Activated gamma-delta T cell (primary cell): ENCODE data around the gene F2RL3.

Experiments used
- DNase-seq: peaks from one replicate; lab custom pipeline; 2025; lab: John Stamatoyannopoulos, UW
- total RNA-seq, 2 donors: gene quantifications; one replicate each; lab custom pipeline; 2026; lab: John Stamatoyannopoulos, UW

F2RL3 gene
- total RNA-seq: 0.26 to 1.6 reads per million in 2 donors

DNA sequence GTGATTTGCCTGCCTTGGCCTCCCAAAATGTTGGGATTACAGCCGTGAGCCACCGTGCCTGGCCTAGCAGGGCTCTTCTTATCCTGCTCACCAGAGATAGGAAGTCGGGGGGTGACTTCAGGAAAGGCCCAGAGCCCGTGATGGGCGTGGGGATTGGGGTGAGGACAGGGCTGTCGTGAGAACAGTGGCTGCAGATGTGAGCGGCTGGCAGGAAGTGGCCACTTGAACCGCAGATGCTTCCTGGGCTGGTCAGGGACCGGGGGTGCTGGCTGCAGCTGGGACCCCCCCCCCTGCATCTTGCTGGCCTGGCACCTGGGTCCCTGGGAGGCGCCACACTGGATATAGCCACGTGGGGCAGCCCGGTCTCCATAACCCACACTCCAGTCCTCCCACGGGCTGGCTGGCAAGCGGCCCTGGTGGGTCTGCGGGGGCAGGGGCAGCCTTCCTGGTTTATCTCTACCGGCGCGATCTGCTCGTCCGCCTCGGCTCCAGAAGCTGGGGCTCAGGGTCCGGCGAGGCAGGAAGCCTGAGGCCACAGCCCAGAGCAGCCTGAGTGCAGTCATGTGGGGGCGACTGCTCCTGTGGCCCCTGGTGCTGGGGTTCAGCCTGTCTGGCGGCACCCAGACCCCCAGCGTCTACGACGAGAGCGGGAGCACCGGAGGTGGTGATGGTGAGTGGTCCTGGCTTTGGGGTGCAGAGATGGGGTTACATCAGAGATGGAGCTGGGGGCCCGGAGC is at the start of gene F2RL3:
F2RL3 (plus strand) TSS at position 371 of the 737 bp plus-strand sequence; CDS start at position 562, 191 bp downstream.
- DNase-seq: no peak

DNA sequence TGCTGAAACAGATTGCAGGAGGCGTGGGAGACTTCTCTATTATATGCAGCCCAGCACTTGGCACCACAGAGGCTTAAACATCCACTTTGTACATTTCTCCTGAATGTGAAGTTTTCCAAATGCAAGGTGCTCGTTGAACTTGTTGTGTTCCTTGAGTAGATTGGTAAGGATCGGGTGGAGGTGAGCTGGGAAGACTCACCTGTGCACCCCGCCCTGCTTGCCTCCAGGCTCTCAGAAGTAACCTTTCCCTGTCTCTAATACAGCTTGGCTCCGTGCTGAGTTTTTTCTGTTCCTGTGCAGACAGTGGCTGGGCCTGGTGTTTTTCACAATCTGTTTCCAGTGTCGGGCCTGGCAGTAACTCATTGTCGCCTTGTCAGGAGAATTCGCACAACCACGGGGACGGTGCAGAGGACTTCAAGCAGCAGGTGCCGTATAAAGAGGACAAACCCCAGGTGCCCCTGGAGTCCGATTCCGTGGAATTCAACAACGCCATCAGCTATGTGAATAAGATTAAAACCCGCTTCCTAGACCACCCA is 47.3 kb upstream of the F2RL3 start:
- no peak for DNase-seq

DNA sequence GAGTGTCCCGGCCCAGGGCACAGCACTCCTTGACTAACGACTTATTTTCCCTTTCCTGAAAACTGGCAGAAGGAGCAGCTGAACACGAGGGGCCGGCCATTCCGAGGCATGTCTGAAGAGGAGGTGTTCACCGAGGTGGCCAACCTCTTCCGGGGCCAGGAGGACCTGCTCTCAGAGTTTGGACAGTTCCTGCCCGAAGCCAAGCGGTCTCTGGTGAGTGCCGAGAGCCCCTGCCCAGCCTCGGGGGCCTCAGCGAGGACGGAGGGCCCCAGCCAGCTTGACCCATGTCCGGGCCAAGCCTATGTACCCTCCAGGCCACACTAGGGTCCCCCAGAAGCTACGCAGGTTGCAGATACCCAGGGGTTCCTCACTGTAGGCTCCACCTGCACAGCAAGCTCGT is 41.9 kb upstream of the F2RL3 start:
- DNase-seq: no peak

DNA sequence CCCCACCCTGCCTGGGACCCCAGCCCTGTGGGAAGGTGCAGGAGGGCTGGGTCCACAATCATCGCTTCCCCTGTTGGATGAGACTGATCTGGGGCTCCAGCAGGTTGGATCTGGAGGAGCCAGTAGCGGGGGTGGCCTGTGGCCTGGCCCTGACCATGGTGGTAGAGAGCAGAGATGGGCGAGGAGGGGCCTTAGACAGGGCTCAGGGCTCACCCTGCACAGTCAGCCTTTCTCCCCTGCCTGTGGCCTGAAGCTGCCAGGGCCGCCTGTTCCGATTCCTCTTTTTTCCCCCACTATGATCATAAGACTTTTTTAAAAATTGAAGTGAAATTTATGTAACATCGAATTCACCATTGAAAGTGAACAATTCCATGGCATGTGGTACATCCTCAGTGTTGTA is 41.4 kb upstream of the F2RL3 start:
- DNase-seq: no peak

DNA sequence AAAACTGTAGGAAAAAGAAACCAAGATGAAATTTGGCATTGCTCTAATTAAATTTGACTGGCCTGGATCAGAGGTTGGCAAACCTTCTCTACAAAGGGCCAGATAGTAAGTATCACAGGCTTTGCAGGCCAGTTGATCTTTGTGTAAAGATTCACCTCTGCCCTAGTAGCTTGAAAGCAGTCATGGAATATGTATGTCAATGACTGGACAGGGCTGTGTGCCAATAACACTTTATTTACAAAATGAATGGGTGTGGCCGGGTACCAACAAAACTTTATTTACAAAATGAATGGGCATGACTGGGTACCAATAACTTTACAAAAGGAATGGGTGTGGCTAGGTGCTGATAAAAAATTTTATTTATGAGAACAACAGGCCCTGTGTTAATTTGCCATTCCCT is 39.6 kb upstream of the F2RL3 start:
- no peak for DNase-seq

DNA sequence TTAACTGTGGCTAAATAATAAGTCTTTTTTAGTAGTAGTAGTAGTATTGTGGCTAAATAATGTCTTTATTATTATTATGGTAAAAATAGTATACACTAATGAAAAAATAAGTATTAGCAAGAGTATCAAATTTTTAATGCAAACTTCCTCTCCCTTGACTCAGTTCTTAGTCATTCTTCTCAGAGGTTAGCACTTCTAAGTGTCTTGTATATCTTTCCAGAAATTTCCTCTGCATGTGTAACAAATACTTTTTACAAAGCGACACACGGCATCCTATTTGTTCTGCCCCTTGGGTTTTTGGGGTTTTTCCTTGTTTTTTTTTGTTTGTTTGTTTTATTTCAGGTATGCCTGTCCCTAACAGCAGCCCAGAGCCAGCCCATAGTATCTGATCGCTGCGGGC is 38.7 kb upstream of the F2RL3 start:
- no peak for DNase-seq

DNA sequence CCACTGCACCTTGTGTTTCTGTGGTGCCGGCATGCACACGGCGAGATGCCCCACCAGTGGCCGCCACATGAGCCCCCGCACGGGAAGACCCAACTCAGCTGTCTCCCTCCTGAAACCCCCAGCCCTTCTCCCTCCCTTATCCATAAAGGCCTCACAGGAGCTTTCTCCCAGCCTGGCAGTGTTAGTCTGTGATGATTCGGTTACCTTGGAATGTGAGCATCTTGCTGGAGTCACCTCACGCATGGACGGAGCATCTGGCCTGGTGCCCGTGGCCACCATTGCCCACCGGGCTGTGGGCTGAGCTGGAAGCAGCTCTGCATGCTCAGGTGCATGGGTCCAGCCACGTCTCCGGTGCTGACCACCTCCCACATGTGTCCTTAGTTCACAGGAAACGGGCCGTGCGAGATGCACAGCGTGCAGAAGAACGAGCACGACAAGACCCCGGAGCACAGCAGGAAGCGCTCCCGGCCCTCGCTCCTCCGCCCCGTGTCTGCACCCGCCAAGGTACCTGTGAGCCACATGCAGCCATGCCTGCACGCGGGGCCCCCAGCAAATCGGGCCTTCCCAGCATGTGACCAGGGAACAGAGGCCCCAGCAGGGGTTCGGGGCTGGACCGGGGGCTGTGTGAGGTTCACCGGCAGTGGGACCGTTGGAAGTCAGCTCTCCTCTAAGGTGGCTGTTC is 37.6 kb upstream of the F2RL3 start:
- no peak for DNase-seq

DNA sequence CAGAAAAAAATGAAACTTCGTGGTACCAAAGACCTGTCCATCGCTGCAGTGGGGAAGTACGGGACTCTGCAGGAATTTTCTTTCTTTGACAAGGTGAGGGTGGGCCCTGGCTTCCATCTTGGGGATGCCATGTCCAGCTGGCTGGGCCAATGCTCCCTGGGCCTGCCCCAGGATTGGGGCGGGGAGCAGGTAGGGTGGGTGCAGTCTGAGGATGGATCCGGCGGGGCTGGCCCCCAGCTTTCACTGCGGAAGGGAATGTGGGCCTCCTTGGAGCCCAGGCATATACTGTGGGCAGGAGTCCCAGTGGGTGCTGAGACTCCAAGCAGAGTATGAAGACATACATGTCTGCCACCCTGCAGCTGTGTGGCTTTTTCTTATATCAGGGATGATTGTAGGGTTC is 35.7 kb upstream of the F2RL3 start:
- DNase-seq: no peak

DNA sequence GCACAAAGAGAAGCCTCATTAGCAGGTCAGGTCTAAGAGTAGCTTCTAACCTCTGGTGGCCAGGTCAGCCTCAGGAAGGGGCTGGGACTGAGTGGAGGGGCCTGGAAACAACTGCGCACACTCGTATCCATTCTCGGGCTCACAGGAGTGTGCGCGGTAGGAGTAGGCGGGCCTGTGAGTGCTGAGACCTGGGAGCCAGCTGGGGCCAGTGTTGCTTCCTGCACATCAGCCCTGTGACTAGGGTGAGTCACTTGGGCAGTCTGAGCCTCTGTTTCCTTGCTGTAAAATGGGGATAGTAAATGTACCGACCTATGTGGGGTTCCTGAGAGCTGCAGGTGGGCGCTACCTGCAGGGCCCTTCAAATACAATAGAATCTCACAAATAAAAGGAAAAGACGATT is 32.7 kb upstream of the F2RL3 start:
- DNase-seq: no peak

DNA sequence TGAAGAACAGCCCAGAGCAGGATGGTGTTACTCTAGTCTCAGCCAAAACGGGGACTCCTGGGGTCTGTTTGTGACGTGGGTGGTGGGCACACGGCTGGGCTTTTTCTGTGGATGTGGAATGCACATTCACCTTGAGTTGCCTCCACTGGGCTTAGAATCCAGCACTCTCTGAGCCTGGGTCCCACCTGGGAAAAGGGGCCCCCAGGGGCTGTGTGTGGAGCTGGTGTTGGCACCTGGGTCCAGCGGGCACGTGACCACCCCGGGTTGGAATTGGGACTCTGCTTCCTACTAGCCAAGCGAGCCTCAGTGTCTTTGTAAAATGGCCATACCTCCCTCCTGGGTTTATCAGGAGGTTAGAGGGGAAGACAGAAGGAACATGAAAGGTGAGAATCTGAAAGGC is 29.2 kb upstream of the F2RL3 start:
- no peak for DNase-seq

DNA sequence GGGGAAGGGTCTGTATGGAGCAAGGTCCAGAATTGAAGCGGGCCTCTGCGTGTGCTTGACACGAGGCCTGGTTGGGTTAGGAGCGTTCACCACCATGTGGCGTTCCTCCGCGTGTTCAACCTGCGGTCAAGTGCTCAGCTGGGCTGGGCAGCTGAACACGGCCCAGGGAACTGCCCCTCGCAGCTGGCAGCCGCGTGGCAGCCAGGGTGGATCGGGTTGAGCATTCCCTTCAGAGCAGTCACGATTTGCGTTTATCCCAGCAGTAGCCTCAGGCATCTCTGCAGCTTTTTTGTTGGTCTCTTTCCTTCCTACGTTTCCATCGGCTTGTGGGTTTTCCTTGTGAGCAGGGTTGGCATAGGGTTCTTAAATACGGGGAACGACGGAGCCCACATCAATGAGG is 28.7 kb upstream of the F2RL3 start:
- DNase-seq: no peak

DNA sequence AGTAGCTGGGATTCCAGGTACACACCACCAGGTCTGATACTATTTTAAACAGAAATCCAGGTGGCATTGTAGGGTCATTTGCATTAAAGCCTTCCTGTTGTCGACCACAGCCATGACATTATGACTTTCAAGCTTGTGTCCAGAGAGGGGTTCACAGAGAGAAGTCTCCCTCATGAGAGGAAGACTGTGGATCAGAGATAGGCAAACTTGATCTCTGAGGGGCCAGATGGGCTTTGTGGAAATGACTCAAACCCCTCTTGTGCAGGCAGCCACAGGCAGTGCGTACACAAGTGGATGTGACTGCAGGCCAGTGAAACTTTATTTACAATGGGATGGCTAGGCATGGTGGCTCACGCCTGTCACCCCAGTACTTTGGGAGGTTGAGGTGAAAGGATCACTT is 27.8 kb upstream of the F2RL3 start:
- DNase-seq: no peak

DNA sequence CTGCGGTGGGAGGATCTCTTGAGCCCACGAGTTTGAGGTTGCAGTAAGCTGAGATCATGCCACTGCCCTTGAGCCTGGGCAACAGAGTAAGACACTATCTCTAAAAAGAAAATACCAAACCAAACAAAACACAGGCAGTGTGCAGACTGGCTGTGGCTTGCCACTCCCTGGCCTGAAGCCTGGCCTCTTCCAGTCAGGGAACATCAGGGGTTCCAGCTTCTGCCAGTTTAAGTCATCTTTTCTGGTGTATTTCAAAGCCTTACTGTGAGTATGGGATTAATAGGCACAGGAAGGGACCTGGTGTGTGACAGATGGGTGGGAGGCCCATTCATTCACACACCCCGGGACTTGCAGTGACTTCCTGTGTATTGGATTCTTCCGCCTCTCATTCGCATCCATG is 27.0 kb upstream of the F2RL3 start:
- DNase-seq: no peak

DNA sequence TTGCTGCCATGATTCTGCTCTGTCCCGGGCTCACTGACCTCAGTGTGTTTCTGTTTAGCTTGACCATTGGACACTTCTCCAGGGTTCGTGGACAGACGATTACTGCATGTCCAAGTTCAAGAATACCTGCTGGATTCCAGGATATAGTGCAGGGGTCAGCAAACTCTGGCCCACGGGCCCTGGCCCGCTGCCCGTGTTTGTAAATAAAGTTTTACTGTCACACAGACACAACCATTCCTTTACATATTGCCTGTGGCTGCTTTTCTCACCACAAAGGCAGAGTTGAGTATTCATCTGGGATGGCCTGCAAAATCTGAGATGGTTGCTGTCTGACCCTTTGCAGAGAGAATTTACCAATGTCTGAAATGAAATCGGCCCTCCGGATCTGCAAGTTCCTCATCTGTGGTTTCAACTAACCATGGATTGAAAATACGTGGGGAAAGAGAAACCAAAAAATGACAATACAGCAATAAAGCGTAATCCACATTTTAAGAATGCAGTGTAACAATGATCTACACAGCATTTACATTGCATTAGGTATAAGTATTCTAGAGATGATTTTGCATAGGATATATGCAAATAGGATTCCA is 25.9 kb upstream of the F2RL3 start:
- no peak for DNase-seq

DNA sequence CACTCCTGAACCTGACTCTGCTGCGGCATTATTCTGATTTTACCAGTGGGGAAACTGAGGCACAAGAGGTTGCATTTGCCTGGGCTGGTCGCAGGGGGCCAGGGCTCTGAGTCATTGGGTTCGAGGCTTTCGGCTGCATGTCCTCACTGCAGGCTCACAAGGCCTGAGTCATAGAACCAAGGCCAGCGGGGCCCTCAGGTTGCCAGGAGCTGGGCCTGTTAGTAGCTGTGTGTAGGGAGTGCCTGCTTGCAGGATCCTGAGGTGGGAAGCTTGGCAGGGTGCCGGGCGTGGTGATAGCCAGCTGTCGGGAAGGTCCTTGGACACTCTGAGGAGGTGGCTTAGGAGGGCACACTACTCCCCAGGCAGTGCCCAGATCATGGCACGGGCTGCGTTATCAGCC is 21.6 kb upstream of the F2RL3 start:
- no peak for DNase-seq

DNA sequence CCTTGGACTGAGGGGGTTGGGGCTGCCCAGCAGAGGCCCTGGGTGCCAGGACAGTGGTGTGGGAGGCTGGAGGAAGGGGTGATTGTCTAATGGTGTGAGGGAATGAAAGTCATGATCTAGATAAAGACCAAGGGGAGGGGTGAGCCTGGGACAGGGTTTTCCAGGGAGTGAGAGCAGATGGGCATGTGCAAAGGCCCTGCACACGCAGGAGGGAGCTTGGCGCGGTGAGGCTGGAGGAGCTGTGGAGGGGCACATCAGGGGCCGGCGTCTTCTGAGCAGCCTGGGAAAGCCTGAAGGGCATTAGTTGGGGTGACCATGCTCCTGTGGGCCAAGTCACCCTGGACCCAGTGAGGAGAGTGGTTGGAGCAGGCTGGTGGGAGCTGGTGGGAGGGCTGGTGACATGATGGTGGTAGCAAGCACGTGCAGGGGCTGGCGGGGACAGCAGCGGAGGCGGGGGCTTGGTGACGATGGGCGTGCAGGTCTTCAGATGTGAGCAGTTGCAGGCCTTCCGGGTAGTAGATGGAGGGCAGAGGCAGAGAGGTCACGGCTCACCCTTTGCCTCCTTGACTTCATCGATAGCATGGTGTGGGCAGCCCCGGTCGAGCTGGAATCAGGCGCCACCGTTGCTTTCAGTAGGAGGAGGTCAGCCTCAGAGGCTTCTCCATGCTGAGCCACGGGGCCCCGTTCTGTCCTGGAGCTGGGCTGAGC is 20.2 kb upstream of the F2RL3 start:
- DNase-seq: no peak

DNA sequence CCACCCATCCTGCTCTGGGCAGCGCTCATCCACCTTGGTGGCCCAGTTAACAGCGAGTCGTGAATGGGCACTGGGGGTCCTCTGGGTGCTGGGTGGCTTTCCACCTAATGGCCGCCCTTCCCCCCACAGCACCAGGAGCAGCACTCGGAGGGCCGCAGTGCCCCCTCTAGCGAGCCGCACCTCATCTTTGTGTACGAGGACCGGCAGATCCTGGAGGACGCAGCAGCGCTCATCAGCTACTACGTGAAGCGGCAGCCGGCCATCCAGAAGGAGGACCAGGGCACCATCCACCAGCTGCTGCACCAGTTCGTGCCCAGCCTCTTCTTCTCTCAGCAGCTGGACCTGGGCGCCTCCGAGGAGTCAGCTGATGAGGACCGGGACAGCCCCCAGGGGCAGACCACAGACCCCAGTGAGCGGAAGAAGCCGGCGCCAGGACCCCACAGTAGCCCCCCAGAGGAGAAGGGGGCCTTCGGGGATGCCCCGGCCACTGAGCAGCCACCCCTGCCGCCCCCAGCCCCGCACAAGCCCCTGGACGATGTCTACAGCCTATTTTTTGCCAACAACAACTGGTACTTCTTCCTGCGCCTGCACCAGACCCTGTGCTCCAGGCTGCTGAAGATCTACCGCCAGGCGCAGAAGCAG is 19.3 kb upstream of the F2RL3 start:
- DNase-seq: no peak

DNA sequence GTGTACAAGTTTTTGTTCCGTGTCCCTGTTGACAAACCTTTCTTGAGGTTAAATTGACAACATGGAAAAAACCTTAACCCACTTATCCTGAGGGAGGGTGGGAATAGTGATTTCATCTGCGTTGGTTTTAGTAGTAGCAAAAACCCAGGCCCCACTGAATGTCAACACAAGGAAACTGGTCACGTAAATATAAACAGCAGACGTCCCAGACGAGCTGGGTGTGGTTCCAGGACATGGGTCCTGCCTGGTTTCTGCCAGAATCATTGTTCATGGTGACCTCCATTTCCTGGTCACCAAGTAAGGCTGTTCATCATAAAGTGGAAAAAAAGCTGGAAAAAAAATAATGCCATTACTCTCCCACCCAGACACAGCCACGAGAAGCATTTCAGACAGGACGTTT is 16.9 kb upstream of the F2RL3 start:
- no peak for DNase-seq

DNA sequence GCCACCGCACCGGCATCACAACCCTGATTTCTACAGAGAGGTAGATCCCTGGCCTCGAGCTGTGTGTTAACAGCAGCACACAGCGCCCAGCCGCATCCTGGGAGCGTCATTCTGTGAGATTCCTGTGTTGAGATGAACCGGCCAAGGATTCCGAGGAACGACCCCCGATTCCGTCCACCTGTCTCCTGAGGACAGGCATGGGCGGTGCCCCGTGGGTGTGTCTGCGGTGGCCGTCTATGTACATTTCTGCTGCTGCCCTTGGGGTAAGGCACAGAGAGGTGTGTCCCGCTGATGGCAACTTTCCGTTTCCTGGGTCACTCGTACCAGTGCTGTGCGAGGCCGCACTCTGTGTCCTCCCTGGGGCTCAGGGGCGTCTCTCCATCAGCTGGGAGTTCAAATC is 16.1 kb upstream of the F2RL3 start:
- no peak for DNase-seq

DNA sequence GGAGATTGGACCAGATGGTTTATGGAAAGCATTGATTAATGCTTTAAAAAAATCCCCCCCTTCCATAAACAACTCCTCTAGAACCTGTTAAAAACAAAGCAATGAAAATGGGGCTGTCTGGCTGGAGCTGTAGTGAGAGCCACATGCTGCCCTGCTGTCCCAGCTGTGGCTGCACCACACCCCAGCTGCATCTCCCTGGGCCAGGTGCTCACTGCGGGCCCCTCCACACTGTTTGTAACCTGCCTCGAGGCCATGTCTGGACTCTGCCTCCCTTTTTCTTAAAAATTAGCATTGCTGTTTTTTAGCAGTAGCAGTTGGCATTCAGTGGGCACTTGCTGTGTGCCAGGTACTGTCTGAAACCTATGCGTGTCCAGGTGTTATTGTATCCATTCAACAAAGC is 15.2 kb upstream of the F2RL3 start:
- DNase-seq: no peak

DNA sequence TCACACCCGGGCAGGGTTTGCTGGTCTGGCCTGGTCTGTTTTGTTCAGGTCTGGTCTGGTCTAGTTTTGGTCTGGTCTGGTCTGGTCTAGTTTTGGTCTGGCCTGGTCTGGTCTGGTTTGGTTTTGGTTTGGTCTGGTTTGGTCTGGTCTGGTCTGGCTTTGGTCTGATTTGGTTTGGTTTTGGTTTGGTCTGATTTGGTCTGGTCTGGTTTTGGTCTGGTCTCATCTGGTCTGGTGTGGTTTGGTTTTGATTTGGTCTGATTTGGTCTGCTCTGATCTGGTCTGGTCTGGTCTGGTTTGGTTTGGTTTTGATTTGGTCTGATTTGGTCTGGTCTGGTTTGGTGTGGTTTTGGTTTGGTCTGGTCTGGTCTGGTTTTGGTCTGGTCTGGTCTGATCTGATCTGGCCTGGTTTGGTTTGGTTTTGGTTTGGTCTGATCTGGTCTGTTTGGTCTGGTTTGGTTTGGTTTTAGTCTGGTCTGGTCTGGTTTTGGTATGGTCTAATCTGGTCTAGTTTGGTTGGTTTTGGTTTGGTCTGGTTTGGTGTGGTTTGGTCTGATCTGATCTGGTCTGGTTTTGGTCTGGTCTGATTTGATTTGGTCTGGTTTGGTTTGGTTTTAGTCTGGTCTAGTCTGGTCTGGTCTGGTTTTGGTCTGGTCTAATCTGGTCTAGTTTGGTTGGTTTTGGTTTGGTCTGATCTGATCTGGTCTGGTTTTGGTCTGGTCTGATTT is 14.4 kb upstream of the F2RL3 start:
- no peak for DNase-seq
